HG03103 (cell line): Measurements from ENCODE around the gene ATP8B4.

ENCODE experiments used
- ATAC-seq: cut with Tn5 transposase; IDR thresholded peaks from one replicate; pipeline ENCODE4 v1.9.1; 2021; ENCODE audit warnings: low read depth; ENCODE audit not compliant: unreplicated experiment

Gene ATP8B4

DNA sequence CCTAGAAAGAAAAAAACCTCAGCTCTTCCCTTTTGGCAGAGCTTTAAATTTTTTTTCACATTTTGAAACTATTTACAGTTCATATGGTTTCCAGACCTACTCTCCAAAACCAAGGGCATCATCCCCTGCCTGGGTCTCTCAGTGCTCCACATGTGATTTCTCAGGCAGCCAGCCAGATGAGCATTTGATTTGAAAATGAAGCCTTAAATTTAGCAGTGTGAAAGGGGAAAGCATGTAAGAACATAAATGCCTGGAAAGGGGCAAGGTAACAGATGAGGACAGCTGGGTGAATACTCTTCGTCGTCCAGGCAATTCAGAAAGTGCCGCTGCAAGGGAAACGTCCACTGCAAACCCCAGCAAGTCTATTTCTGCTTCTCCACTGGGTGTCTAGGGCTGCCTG, 94.8 kb downstream of the ATP8B4 start:
- ATAC-seq: no peak

DNA sequence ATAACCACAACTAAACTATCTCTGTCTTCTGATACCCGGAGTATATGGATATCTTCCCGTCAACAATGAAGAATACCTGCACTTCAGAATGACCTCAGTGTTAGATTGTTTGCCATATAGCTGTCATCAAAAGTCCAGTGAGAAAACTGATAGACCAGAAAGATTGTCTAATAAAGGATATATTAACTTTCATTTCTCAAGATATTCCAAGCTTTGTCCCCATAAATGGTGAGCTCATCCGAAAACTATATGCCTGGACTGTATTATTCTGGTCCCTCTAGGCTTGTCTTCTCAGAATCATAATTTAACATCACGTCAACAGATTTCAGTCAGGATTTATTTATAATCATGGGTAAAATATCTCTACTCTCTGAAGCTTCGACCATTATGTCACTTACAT, 100.5 kb downstream of the ATP8B4 start:
- ATAC-seq: no peak

DNA sequence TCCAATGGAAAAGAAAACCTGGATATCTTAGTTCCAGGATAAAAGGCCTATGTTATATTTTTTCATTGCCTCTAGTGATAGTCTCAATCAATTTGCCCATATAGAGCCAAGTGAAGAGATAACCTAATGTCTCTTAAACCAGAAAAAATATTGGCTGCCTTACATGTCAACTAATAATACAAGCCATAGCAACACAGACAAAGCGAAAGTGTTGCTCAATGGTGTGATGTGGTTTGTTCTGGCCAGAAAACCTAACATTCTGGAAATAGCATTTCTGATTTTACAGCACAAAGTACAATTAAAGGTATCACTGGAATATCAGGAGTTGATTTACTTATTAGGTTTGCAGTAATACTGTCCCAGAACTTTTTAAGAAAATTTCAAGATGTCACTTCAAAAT, 101.5 kb downstream of the ATP8B4 start:
- no peak for ATAC-seq

DNA sequence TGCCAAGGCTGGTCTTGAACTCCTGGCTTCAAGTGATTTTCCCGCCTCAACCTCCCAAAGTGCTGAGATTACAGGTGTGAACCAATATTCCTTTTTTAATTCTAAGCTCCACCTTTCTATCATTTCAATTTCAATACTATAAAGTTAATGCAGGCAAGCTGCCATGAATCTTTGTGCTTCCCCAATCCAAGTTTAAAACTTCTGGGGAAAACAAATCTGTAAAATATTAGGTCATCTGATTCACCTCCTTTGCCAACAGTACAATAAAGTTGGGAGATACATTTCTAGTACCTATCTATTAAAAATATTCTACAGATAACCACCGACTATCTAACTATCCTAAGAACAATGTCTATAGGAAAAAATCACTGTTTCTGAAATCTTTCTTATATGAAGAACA, 102.1 kb downstream of the ATP8B4 start:
- no peak for ATAC-seq

DNA sequence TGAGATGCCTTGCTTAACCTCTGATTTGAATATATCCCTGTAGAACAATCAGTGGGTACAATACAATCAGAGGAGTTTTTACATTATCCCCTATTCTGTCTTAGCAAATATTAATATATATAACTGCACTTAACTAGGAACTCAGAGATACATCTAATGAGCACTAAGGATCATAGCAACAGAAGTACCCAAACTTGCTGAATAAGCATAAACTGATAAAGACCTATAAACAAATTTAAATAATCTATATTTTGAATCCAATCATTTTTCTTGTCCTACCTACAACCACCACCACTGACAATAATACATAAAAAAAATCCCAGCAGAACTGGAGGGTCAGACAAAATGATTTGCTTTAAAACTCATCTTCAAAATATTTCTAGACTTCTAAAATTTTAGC, 106.2 kb downstream of the ATP8B4 start:
- no peak for ATAC-seq

DNA sequence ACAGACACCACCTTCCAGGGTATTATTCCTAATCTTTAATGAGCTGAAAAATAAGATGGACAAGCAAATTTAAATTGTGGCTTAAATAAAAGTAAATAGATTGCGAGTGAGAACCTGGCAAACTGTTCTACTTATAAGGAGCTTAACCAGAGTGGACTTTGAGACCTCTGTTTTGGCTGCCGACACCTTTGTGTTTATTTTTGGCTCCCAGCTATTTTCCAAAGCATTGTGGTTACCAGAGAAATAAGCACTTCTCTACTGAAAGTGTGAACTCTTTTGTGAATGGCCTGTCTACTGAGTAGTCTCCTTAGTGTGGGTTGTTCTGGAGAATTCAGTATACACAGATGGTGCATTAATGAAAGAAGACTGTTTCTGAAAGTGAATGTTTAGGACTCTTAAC, 109.4 kb downstream of the ATP8B4 start:
- no peak for ATAC-seq

DNA sequence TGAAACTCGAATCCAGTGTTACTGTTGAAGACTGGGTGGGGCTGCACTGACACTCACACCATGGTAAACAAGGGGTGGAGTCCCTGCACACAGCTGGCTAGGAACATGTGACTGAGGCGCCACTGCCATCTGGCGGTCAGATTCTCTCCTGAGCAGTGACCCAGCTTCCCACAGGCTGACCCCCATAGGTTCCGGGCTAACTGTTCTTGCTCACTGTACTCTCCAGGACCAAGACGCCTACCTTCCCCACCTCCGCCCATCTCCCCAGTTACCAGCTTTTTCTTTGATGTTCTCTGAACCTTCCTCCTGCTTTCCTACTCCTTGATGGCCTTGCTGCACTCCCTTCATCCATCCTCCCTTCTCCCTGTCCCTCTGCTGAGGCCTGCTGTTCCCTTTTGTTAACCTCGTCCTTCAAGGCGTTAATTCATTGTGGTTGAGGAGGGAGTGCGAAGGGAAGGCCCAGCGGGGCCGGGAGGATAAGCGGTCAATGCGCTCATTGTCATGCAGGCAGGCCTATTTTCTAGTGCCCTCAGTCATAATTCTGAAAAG, 115.2 kb downstream of the ATP8B4 start:
- ATAC-seq: peak; percentile 100

DNA sequence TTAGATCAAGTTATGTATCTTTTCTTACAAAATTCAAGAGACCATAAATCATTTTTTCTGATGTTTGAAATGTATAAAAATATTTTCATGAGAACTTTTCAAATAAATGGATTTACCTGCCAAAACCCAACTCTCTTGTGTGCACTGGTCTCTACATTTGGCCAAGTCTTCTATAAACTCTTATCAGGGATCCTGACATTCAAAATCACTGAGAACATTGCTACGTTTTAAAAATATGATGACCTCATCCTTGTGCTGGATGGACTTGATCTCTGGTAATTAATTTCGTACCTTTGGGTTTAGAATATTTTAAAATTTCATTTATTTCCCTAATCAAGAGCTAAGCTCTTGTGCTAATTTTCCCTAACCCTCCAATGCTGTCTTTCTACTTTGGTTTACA, 127.4 kb downstream of the ATP8B4 start:
- ATAC-seq: no peak

DNA sequence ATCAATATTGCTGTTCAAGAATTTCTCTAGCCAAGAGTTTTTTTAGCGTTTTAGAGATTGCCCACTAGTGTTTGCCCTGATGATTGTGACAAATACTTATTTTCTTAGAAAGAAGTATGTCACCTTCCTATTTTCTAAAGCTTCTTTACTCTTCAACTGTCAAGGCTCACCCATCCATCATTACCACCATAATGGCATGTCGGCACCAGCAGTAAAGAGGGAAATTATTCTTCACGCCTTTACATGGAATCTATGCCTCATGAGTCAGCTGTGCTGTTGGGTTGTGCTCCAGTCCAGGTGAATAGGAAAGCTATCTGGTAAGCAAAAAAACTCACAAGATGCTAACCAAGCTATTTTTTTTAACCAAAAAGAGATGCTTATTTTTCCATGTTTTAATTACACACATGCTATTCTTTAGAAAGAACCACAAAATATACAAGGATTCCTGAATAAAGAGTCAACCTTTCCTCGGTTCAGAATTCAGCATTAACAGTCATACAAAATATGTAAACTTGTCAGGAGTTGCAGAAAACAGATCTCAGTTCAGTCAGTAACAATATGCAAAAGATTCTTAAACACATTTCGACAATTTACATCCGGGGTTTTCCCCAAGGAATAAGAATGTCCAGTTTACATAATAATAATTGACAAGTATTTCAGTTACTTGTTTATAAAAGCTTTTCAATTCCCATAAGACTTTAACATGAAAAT, 128.0 kb downstream of the ATP8B4 start:
- ATAC-seq: no peak

DNA sequence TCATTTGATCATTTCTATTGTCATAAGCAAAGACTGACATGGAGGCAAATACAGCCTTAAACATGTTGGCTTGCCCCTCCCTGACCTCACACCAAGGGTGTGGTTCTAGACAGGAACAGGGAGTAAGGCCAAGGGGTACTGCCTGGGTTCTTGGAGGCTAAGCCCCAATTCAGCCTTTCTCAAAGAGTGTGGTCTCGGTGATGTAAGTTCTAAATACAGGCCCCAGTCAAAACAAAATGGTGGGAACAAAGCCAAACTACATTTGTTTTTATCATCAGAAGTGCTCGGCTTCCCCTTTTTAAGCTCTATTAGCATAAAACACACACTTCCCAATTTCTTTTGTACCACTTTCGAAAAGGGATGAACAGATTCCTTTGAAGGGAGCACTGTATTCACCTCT, 129.5 kb downstream of the ATP8B4 start:
- ATAC-seq: no peak

DNA sequence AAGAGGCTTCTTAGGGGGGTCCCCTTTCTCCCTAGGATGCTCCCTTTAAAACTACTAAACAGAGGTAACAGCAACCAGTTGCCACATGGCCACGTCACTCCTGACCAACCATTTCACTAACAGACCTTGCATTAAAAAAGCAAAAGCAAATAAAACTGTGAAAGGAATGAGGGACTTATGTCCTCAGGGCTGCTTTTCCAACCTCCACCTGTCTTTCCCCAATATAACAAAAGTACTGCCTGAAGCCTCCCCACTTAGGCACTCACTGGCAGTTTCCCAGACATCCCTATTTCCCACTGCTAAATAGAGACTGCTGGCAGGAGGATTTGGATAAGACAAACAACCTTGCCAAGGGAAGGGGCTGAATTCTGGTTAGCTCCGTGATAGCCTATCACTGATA, 130.3 kb downstream of the ATP8B4 start:
- ATAC-seq: no peak

DNA sequence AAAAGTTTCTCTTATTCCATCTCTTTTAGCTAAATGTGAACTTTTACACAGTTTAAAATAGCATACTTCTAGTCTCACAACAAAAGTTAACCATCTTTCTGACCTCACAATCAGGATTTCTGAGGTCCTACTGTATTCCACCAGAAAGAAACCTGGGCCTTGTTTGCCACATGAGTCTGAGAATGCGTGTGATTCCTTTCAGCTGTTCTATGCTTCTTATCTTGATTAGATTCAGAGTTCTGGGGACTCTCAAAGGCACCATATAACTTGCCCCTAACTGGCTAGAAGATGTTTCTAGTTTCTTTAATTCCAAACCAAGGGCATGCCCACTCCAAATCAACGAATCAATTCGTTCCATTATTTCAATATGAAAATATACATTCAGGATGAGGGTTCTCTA, 131.1 kb downstream of the ATP8B4 start:
- no peak for ATAC-seq

DNA sequence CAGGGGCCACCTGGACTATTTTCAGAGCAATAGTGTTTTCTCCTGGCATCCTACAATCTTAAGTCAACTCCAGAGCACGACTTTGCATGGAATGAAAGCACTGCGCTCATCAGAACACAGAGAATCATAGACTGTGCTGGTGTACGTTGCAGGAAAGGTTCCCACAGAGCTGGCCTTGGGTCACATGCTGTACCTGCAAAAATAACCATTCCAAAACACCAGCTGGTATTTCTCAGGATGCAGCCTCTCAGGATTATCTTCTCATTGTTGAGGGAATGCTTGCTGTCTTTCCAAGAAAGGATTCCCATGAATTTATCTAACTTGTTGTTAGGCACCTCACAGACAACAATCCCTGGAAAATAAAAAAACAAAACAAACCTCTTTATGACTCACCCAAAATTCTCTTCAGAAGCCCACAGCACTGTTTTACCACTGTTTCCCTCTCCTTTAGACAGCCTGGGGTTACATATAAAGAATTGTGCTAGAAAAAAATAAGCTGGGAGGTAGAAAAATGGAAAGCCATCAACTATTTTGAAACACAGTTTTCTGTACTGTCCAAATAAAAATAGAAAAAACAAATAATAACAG, 131.7 kb downstream of the ATP8B4 start:
- ATAC-seq: no peak

DNA sequence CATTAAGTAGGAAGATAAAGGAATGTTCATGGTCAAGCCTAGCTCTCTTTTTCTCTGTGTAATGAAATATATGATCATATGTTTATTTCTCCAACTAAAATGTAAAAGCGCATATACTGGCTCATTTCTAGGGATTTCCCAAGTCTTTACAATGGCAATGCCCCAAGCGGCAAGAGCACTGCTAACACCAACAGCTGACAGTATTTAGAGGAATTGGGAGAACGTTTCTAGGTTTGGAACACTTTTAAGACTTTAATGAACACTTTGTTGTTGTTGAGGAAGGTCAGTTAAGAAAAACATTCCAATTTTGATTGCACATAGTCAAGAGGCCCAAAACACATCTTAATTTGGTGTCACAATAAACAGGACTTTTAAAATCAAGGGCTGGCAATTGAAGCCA, 132.7 kb downstream of the ATP8B4 start:
- no peak for ATAC-seq

DNA sequence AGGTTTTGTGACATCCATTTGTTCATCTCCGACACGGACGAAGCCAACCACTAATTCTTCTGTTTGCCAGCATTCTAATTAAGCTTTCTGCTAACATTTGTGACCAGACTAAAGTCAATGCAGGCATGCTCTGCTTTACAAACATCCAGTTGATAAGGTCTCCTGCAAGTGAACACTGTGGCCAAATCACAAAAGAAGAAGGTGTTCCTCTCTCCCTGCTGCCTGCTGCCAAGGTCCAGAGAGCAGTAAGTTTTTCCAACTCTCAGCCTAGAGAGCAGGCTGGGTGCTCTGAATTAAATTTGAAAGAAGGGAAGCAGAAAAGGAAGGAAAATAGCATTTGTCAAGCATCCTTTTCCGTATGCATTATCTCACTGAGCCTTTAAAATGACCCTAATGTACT, 133.6 kb downstream of the ATP8B4 start:
- no peak for ATAC-seq

DNA sequence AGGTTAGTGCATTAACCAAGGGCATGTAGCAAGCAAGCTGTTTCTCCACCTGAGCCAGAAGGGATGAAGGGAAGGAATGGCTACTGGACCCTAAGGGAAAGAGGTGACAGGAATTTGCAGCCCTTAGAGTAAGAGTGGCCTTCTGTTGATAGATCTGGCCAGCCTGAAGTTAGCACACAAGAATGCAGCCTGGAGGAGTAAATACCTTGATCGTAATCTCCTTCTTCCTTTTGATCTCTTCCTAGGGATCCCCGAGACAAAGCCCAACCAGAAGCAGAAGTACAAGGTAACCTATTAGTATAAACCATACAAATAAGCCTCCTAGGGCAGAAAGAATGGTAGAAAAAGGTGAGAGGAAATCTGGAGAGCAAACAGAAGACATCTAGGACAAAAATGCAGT, 134.6 kb downstream of the ATP8B4 start:
- ATAC-seq: no peak

DNA sequence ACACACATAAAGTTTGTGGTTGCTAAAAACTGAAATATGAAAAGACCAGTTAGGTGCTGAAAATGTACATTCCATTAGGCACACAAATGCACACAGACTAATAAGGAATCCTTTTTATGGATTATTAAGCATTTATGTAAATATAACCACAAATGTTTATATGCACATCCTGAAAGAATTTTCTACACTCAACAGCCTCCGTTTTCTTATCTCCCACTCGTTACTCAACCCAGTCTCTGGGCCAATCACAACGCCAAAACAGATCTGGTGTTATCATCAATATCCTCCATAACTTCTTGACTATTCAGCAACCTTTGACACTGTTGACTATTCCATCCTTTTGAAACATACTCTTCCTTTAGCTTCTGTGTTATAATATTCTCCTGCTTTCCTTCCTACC, 136.4 kb downstream of the ATP8B4 start:
- ATAC-seq: no peak

DNA sequence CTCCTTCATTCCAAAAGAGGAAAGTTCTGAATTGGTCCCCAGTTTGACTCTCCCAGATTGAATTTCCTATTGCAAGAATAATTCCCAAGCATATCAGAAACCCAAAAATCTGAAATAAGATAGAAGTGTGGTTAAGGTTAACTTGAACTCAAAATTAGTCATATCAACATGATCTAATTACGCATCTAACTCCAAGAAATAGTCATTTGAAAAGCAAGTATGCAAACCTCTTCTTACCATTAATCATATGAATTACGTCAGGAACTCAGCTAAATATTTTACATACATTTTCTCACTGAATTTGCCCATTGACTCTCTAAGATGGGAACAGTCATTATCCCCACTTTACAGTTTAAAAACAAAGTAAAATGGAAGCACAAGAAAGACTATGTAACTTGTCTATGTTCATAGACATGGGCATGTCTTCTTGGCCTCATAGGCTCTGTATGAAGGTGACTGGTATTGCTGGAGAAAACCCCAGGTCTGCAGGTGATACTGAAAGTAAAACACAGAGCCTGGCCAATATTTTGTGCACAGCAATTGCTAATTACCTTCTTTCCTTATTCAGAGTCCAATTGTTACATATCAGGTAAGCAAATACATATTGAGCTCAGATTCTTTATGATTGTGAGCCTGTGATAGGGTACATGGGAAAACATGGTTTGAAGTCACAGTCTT, 139.2 kb downstream of the ATP8B4 start:
- no peak for ATAC-seq

DNA sequence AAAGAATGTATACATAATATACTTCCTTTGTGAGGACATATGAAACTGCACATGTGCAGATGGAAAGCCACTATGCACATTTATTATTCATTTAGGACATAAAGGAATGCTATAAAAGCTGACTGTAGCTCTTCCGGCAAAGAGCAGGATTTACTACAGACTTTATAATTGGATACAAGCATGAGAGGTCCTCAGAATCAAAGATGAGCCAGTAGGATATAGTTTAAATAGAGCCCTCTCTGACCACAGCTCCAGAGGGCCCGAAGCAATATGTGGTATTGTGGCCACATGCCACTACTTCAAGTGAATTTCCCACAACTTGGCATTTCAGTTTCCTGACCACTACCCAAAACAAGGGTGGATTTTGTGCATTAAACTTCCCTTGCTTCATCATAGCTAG, 140.9 kb downstream of the ATP8B4 start:
- ATAC-seq: no peak

DNA sequence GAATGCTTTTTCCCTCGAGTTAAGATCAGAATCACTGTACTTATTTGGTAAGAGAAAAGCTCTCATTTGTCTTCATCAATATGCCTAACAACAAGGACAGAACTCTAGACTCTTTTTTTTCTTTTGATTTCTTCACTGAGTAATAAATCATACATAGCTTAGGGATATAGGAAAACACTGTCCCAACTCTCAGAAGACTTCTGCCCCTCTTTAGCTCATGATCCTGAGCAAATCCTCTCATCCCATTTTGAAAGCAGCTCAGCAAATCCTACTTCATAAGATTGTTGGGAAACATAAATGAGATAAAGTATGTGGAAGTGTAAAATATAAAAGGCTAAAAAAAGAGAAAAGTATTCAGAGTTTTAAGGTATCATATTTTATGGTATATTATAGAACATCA, 141.7 kb downstream of the ATP8B4 start:
- no peak for ATAC-seq

DNA sequence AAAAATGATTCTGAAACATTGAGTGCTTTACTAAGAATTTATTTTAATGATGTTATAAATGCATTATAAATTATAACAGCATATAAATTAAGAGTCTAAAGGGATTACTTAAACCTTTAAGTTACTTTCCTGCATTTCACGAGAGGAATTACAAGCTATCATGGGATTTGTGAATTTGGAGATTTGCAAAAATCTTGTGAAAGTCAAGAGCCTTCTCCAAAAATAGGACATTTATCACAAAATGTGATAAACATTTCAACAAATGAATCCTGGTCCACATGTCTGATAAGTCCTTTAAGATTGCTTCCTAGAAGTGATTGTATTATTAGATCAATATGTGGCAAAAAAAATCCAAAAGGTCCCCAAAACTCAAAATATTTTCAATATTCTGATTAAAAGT, 154.5 kb downstream of the ATP8B4 start:
- no peak for ATAC-seq

DNA sequence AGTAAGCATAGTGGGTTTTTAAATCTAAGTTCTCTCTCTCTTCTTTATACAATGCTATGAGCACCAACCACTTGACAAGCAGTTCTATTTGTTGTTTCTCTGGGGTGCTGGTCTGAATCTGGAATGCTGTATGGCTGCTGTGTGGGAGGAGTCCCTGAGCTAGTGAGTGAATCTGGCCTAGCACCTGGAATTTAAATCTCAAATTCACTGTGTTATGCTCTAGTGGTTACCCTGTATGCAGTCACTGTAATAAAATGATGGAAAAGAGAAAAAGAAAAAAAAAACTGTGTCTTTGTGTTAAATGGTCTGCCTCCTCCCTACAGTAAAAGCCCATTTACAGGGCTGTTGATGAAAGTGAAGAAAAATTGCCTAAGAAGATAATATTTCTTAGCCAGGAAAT, 155.0 kb downstream of the ATP8B4 start:
- ATAC-seq: no peak
